ENCODE data around the gene PDXP.

DNA sequence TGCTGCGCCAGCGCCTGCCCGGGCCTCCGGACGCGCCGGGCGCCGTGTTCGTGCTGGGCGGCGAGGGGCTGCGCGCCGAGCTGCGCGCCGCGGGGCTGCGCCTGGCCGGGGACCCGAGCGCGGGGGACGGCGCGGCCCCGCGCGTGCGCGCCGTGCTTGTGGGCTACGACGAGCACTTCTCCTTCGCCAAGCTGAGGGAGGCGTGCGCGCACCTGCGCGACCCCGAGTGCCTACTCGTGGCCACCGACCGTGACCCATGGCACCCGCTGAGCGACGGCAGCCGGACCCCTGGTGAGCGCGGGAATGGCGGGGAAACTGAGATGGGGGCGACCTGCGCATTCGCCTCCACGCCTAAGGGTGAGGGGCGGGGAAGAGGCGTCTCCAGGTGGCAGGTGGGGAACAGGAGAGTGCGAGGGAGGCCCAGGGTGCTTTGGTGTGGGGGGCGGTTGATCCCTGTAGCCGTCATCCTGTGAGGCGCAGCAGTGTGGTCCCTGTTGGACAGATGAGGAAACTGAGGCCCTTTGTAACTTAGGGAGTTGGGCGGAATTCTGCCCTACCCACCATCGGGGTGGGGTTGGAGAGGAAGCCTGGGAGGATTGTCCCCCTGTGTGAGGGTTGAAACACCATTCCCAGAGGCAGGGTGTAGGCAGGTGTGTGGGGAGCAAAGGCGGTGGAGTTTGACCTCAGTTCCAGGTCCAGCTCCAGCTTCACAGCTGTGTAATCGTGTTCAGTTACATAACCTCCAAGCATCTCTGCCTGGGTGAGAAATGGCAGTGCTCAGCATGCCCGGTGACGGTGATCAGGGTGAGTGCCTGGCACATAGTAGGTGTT, 758 bp downstream of the PDXP start:
- TF ChIP-seq, protein P1, sequence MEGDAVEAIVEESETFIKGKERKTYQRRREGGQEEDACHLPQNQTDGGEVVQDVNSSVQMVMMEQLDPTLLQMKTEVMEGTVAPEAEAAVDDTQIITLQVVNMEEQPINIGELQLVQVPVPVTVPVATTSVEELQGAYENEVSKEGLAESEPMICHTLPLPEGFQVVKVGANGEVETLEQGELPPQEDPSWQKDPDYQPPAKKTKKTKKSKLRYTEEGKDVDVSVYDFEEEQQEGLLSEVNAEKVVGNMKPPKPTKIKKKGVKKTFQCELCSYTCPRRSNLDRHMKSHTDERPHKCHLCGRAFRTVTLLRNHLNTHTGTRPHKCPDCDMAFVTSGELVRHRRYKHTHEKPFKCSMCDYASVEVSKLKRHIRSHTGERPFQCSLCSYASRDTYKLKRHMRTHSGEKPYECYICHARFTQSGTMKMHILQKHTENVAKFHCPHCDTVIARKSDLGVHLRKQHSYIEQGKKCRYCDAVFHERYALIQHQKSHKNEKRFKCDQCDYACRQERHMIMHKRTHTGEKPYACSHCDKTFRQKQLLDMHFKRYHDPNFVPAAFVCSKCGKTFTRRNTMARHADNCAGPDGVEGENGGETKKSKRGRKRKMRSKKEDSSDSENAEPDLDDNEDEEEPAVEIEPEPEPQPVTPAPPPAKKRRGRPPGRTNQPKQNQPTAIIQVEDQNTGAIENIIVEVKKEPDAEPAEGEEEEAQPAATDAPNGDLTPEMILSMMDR (IDR thresholded peaks at IDR 0.05), result no peak
- no peak for TF ChIP-seq POLR2A (IDR thresholded peaks at IDR 0.05)
